GM12873 (cell line): ENCODE measurements around the gene GIPR.

ENCODE experiments used
- TF ChIP-seq, protein P1 (sequence below): IDR thresholded peaks from 2 replicates; pipeline ENCODE4 v1.5.1; 2012; ENCODE audit warnings: low read depth, mild to moderate bottlenecking, moderate library complexity, low read length, control low read depth; ENCODE audit not compliant: insufficient read depth; ENCODE audit errors: missing control alignments

Gene GIPR

DNA sequence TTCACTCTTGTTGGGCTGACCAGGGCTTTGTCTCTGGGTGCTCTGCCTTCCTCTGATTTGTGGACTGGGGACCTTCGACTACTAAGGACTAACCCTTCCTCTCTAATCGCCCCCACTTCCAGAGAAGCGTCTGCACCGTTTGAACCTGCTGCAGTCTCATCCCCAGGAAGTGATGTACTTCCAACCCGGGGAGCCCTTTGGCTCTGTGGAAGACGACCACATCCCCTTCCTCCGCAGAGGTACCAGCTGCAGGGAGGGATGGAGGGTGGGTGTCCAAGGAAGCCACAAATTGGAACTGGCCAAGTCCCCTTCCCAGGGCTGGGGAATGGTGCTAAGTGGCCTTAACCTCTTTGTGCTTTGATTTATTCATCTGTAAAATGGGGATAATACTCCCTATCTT is 33.7 kb downstream of the GIPR start:
- TF ChIP-seq, protein P1, sequence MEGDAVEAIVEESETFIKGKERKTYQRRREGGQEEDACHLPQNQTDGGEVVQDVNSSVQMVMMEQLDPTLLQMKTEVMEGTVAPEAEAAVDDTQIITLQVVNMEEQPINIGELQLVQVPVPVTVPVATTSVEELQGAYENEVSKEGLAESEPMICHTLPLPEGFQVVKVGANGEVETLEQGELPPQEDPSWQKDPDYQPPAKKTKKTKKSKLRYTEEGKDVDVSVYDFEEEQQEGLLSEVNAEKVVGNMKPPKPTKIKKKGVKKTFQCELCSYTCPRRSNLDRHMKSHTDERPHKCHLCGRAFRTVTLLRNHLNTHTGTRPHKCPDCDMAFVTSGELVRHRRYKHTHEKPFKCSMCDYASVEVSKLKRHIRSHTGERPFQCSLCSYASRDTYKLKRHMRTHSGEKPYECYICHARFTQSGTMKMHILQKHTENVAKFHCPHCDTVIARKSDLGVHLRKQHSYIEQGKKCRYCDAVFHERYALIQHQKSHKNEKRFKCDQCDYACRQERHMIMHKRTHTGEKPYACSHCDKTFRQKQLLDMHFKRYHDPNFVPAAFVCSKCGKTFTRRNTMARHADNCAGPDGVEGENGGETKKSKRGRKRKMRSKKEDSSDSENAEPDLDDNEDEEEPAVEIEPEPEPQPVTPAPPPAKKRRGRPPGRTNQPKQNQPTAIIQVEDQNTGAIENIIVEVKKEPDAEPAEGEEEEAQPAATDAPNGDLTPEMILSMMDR: no peak

DNA sequence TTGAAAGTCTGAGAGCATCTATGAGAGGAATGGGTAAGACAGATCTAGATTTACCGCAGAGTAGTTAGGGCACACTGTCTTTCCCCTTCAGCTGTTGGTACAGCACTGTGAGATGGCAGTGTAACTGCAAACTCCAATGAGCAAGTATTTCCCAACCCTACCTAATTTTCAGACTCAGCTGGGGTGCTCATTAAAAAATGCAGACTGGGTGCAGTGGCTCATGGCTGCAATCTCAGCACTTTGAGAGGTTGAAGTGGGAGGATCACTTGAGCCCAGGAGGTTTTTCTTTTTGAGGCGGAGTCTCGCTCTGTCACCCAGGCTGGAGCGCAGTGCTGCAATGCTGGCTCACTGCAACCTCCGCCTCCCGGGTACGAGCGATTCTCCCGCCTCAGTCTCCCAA is 37.1 kb downstream of the GIPR start:
- TF ChIP-seq, protein P1: no peak

DNA sequence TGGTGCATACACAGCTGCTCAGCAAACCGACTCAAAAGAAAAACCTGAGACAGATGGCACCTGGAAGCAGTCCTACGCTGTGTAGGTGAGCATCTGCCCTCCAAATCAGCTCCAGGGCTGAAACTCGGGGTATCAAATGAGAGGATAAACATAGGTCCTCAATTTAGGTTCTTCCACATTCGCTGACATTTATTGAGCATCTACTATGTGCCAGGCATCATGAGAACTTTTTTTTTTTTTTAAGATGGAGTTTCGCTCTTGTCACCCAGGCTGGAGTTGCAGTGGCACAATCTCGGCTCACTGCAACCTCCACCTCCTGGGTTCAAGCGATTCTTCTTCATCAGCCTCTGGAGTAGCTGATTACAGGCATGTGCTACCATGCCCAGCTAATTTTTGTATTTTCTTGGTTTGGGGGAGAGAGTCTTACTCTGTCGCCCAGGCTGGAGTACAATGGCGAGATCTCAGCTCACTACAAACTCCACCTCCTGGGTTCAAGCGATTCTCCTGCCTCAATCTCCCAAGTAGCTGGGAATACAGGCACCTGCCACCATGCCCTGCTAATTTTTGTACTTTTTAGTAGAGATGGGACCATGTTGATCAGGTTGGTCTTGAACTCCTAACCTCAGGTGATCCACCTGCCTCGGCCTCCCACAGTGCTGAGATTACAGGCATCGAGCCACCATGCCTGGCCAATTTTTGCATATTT is 37.8 kb downstream of the GIPR start:
- TF ChIP-seq, protein P1: no peak

DNA sequence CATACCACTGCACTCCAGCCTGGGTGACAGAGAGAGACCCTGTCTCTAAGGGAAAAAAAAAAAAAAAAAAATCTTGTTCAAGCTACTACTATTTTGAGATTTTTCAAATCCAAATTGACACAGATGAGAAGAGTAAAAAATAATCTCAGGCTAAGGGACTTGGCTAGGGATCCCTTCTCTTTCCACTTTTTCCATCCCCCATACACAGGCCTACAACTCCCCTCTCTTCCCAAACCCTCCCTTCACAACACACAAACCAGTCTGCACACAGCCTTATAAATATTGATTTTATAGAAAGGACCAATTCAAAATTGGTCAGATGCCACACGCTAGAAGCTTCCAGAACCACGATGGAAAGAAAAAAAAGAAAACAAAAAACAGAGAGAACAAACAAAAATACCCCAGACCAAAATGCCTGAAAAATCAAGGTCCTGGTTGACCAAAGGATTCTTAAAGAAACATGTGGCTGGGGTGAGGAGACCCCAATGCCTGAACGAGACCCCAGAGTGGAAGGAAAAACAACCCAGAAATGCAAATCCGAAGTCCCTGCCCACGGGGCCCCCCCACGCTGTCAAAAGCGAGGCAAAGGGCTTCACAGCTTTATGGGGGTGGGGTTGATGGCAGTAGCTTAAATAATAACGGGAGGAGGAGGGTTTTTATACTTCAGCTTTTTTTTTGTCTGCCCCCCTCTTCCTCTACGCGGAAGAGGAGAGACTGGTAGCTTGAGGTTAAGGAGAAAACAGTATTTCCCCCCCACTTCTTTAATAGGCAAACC is 42.5 kb downstream of the GIPR start:
- TF ChIP-seq, protein P1: no peak

DNA sequence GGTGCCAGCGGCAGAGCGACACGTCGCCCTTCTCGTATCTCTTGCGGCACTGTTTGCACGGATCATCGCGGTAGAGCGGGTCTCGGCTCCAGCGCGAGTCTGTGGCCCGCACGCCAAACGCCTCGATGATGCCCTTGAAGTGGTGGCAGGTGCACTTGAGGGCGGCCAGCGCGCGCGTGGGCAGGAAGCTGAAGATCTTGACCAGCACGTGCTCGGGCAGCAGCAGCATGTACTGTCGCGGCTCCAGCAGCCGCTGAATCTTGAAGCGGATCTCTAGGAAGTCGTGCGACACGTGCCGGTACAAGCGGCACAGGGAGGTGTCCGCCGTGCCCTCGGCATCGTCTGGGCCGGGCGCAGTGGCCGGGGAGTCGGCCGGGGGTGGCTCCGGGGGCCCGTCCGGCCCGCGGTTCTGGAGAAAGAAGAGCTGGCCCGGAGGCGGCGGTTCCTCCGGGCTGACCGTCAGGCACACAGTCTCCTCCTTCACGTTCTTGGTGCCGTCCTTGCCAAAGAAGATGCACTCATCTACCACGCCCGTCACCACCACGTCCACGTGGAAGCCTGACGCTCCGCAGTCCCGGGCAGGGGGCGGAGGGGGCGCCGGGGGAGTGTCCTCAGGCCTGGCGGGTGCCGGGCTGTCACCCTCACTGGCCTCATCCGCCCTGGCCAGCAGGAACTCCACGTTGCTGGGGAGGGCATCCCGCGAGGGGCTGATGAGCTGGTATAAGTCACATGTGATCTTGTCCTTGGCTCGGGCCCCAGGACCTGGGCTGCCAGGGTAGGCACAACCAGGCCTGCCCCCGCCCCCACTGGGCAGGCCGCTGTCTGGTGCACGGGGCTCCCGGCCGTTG is 44.1 kb downstream of the GIPR start:
- TF ChIP-seq, protein P1: no peak

DNA sequence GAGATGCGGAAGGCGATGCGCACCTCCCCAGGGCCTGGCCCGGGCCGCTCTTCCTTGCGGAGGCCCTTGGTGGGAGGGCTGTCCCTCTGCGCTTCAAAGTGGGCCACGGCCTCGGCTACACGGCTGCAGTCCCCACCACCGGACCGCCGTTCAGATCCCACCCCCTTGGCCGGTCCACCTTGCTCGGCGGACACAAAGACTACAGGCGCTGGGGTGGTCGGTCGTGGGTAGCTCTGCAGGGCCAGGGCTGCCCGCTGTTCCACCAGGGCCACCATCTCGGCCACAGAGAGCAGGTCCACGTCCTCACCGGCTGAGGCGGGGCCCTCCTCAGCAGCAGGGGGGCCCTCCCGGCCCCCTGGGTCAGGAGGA is 44.7 kb downstream of the GIPR start:
- TF ChIP-seq, protein P1: no peak

DNA sequence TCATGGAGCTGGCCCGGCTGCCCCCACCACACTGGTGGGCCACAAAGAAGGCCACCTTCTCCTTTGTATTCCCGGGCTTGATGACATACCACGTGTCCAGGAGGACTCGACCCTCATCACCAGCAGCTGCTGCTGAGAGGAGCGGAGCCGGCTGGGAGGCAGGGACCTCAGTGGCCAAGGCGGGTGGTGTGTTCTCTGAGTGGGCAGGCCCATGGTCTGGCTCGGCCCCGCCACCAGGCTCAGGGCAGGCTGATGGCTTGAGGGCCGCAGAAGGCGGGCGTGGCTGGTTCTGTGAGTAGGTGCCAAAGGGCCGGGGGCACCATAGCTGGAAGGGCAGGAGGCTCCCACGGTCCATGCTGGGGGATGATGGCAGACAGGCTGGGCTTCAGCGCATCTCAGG is 45.1 kb downstream of the GIPR start:
- TF ChIP-seq, protein P1: no peak
